Measurements from ENCODE around the gene SLC8A1.

Gene SLC8A1

GRCh38 chr2:40190457-40190856 lies 261.4 kb downstream of the SLC8A1 start:
- no peak for DNase-seq (ENCODE audit: low spot score)

DNA sequence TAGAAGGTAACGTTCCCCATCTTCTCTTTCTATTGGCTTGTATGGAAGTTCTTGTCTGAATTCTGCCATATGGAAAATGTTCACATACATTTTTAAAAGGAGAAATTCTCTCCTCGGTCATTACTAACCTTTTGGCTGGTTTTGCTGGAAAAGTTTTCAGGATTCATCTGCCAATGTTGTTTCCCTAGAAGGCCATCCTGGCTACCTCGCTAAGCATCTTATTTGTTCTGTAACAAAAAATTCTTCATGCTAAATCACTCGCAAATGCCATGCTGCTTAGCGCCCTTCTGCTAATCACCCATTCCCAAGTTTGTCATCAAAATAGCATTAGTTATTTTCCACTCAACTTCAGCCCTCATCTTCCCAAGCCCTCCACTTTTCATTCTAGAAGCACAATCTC lies 262.0 kb downstream of the SLC8A1 start:
- no peak for DNase-seq (ENCODE audit: low spot score)

DNA sequence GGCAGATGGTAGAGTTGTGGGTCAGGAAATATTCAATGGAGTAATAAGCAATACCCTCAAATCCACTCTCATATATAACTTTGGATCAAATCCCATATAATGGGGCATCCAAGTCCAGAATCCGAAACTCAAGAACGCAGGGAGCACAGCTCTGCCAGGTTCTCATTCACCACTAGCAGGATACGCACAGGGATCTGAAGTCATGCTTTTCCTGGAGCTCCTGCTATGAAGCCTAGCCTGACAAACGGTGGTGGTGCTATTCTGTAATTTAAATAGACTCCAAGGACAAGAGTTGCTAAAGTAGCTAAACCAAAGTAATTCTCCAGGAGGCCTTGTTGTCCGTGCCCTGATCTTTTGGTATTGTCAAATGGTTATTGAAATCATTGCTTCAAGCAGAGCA lies 264.8 kb downstream of the SLC8A1 start:
- DNase-seq (ENCODE audit: low spot score) = no peak

- no peak for DNase-seq (ENCODE audit: low spot score)
These were observed 267.3 kb downstream of the SLC8A1 start for GRCh38 chr2:40184551-40184950.

GRCh38 chr2:40181855-40182254 lies 270.0 kb downstream of the SLC8A1 start:
- no peak for DNase-seq (ENCODE audit: low spot score)

GRCh38 chr2:40179801-40180200 lies 272.1 kb downstream of the SLC8A1 start:
- no peak for DNase-seq (ENCODE audit: low spot score)

- DNase-seq (ENCODE audit: low spot score) = no peak
These were observed 272.9 kb downstream of the SLC8A1 start for GRCh38 chr2:40178971-40179370.

DNA sequence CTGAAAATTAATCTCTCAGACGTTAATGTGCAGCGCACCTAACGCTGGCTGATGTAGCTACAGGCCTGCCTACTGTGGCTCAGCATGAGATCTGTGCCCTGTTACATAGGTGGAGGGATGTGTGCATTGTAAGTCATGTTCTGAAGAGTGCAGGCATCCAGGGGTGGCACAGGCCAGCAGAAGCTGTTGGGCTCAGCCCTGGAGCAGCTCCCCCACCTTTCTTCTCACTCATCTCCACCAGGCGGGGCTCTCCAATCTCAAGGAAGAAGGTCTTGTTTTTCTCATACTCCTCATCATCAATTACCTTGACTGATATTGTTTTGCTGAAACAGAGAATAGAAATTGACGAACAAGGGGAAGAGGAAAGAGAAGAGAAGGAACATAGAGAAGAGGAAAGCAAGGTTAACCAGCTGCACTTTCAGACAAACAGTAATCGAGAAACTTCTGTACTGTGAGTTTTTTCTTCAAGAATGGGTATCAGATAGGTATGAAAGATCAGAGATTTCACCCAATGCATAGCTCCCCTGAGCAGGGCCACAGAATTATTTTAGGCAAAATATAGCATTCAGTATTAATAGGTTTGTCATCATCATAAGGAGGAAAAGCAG lies 273.6 kb downstream of the SLC8A1 start:
- DNase-seq (ENCODE audit: low spot score) = no peak

DNA sequence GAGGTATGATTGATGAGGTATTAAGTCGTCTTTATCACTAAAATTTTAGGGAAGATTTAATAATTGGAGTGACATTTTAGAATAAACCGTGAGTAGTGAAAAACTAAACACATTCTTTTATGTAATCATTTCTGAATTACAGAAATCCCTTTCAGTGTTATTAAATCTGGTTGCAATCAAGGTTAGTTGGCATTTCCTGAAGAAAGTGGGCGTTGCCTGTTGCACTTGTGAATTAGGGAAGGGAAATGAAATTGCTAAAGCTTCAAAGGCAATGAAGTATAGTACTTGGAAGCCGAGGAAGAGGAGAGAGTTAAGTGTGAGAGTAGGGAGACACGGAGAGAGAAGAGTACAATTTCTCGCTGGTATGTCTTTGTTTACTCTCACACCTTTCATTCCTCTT lies 274.5 kb downstream of the SLC8A1 start:
- DNase-seq (ENCODE audit: low spot score) = no peak

GRCh38 chr2:40173276-40173675 lies 278.6 kb downstream of the SLC8A1 start:
- DNase-seq (ENCODE audit: low spot score) = no peak

DNA sequence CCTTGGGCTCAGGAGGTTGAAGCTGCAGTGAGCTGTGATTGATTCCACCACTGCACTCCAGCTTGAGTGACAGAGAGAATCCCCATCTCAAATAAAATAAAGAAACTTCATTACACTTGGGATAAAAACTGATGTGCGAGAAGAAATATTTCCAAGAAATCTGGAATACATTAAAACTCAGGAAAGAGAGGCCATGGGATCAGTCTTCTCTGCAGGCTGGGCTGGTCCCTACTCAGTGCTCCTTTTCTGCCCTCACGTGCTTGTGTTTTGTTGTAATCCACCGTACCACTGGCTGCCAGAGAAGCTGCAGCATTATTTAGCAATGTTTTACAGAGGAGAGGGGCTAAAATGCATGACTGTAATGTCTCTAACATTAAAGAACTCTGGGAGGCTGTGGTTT lies 282.0 kb downstream of the SLC8A1 start:
- no peak for DNase-seq (ENCODE audit: low spot score)

GRCh38 chr2:40169430-40169829 lies 282.5 kb downstream of the SLC8A1 start:
- no peak for DNase-seq (ENCODE audit: low spot score)

GRCh38 chr2:40168546-40168945 lies 283.3 kb downstream of the SLC8A1 start:
- DNase-seq (ENCODE audit: low spot score) = no peak

DNA sequence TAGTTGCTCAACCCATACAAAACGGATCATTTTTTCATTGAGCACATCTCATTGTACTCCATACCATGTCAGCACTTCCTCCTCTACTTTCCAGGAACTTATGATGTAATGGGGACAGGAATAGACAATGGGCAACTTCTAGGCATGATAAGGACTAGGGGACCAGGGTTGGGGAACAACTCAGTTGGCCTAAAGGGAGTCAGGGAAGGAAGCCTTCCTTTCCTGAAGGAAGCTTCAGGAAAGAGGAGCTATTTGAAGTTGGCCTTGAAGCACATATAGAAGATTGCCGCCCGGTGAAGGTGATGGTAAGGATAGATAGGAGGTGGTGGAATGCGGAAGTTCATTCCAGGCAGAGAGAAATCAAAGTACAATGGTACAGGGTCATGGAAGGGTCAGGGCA lies 283.9 kb downstream of the SLC8A1 start:
- no peak for DNase-seq (ENCODE audit: low spot score)

GRCh38 chr2:40166006-40166405 lies 285.9 kb downstream of the SLC8A1 start:
- no peak for DNase-seq (ENCODE audit: low spot score)

DNA sequence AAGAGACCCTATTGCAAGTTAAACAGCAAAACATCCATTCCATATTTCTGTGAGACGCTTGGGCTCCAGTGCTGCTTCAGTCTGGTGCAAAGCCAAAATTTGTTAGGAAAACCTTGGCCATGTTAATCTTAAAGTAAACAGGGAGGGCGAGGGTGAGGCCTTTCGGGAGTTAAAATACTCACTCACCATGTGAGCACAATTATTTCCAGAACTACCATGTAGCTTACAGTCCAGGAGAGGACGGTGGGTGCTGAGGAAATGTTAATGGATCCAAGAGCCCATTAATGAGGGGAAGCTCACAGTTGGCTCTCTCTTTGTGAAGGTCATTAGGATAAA lies 286.4 kb downstream of the SLC8A1 start:
- DNase-seq (ENCODE audit: low spot score) = no peak

DNA sequence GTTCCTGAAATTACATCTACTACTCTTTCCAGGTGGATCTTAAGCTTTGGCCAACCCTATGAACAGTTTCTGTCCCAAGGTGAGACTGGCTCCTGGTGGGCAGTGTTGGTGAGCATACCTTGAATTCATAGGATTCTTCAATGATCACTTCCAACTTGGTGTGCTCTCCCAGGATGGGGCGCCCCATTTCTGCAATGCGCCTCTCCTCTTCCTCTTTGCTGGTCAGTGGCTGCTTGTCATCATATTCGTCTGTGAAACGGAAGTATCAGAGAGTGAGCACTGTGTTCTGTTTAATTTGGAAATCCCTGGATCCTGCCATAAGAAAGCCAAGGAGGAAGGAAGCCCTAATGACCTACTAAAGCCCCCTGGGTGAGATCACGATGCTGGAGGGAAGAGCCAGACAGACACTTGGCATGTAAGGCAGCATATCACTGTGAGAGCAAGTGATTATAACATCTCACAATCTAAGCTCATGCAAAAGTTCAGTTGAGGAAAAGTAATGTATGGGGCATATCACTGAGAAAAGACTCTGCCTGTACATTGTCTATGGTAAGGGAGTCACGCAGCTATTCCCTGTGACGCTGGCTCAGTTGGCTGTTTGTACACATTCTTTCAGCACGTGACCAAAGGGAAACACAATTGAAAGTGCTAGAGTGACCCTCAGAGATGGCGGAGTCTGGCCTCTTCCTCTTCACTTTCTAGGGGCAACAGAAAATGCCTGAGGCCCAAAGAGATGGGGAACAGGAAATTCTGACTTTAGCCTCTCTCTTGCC lies 287.0 kb downstream of the SLC8A1 start:
- DNase-seq (ENCODE audit: low spot score) = no peak

GRCh38 chr2:40161986-40162385 lies 289.9 kb downstream of the SLC8A1 start:
- DNase-seq (ENCODE audit: low spot score) = no peak

DNA sequence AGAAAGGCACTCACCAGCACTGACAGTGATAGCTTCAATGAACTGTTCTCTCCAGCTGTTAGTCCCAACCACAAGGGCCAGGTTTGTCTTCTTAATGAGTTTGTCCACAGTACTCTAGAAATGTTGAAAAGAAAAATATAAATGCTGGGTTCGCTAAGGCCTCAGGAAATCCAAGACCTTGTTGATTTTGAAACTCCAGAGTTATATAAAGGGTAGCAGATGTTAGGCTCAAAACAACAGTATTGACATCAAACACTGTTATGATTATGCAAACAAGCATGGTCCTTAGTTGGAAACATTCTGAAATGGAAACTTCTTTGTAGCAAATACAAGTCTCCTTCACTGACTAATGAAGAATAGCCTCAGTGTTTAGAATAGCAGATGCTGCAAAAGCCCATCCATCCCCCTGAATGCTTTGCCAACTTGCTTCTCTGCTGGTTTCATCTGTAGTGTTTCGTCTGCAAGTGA lies 291.1 kb downstream of the SLC8A1 start:
- no peak for DNase-seq (ENCODE audit: low spot score)

- no peak for DNase-seq (ENCODE audit: low spot score)
These were observed 292.6 kb downstream of the SLC8A1 start for GRCh38 chr2:40159333-40159732.

- DNase-seq (ENCODE audit: low spot score) = no peak
These were observed 293.1 kb downstream of the SLC8A1 start for GRCh38 chr2:40158781-40159180.

DNA sequence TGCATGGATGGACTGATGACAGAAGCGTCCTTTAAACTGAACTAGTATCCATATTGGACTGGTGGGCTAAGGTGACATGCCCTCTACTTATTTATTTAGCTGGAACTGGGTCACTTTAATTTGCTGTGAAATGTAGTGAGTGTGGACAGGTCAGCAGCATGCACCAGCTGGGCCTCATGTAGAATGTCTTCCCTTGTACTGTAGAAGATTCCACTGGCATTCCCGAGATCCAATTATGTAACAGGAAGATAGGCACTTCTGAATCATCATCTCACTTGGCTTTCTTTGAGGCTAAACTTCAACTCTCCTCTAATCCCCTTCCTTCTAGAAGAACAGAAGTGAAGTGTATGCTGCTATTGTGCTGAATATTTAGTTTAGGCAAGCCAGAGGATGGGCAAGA lies 296.2 kb downstream of the SLC8A1 start:
- no peak for DNase-seq (ENCODE audit: low spot score)

GRCh38 chr2:40150266-40150665 lies 301.6 kb downstream of the SLC8A1 start:
- DNase-seq (ENCODE audit: low spot score) = no peak

- DNase-seq (ENCODE audit: low spot score) = no peak
These were observed 303.6 kb downstream of the SLC8A1 start for GRCh38 chr2:40148334-40148733.

Data from ecto neural progenitor cell (in vitro differentiated cells).